Endodermal cell (in vitro differentiated cells): ENCODE measurements around the gene ST3GAL6. TPM values are rescaled to one million over a fixed set of nuclear protein-coding genes. Genes with fewer than 3 reads are reported as not detected.

Experiments
- DNase-seq: peaks from one replicate; pipeline ENCODE4 v3.0.0-alpha.2; 2017
- H3K27ac ChIP-seq: 2 replicates; pipeline ENCODE4 v1.5.1; 2013; ENCODE audit warnings: mild to moderate bottlenecking, low read depth, low read length, moderate library complexity
- H3K27me3 ChIP-seq: 2 replicates; pipeline ENCODE4 v1.6.1; 2013; ENCODE audit warnings: mild to moderate bottlenecking, low read length, moderate library complexity; ENCODE audit not compliant: insufficient read depth, control insufficient read depth, poor library complexity, severe bottlenecking
- H3K36me3 ChIP-seq: 2 replicates; pipeline ENCODE4 v1.7.0; 2013; ENCODE audit warnings: mild to moderate bottlenecking, low read length, moderate library complexity; ENCODE audit not compliant: control insufficient read depth, insufficient read depth
- H3K4me1 ChIP-seq: one replicate; pipeline ENCODE4 v1.7.0; 2013; ENCODE audit warnings: low read length; ENCODE audit not compliant: control insufficient read depth, insufficient read depth
- H3K4me3 ChIP-seq: 2 replicates; pipeline ENCODE4 v1.5.1; 2013; ENCODE audit warnings: mild to moderate bottlenecking, low read length, moderate library complexity
- H3K9ac ChIP-seq: 2 replicates; pipeline ENCODE4 v1.6.1; 2013; ENCODE audit warnings: mild to moderate bottlenecking, low read length, moderate library complexity; ENCODE audit not compliant: poor library complexity, severe bottlenecking; ENCODE audit errors: extremely low read depth
- H3K9me3 ChIP-seq: 2 replicates; pipeline ENCODE4 v1.6.1; 2013; ENCODE audit warnings: mild to moderate bottlenecking, low read length, moderate library complexity; ENCODE audit not compliant: control insufficient read depth
- H3K27ac Mint-ChIP-seq: 2 replicates; pipeline ENCODE4 v1.8.0; 2020; ENCODE audit warnings: mixed read lengths
- H3K27me3 Mint-ChIP-seq: 2 replicates; pipeline ENCODE4 v1.8.0; 2021; ENCODE audit warnings: mild to moderate bottlenecking, mixed read lengths; ENCODE audit not compliant: insufficient read depth
- H3K36me3 Mint-ChIP-seq: 2 replicates; pipeline ENCODE4 v1.8.0; 2020; ENCODE audit warnings: low read depth, mixed read lengths
- H3K4me1 Mint-ChIP-seq: 2 replicates; pipeline ENCODE4 v1.8.0; 2020; ENCODE audit warnings: mixed read lengths
- H3K4me3 Mint-ChIP-seq: 2 replicates; pipeline ENCODE4 v1.8.0; 2020; ENCODE audit warnings: mild to moderate bottlenecking, moderate library complexity, mixed read lengths
- H3K9me3 Mint-ChIP-seq: 2 replicates; pipeline ENCODE4 v1.8.0; 2020; ENCODE audit warnings: mild to moderate bottlenecking, mixed read lengths
- CTCF ChIP-seq: fragments of 200-600 bp; sonication (generic); conservative IDR thresholded peaks from 2 replicates; pipeline ENCODE4 v1.5.0; 2021; ENCODE audit warnings: antibody characterized with exemption, mild to moderate bottlenecking
- WGBS, 2 experiments: methylation state at CpG; one replicate each; pipeline versions ENCODE4 v1.1.5 to v1.1.7; 2013; ENCODE audit warnings: missing lambda C conversion rate in 2 of 2, mixed read lengths in 1 of 2; ENCODE audit not compliant: insufficient coverage in 1 of 2, insufficient read length in 1 of 2; 5-methylcytosine and 5-hydroxymethylcytosine counted together
- total RNA-seq, 2 donors: library from RNA; stranded (reverse); fragmentation: NEBNext Ultra II Directional in 1 of 2; extraction: Animal tissue kit (Norgen Biotek cat#: 25700) in 1 of 2; gene quantifications; 2 replicates in 1 of 2; 3 replicates in 1 of 2; pipeline ENCODE4 v1.2.1, GENCODE V29; 2021

Gene ST3GAL6
- total RNA-seq, 2 donors from 2014 or later: 8.1 to 9.9 TPM

DNA sequence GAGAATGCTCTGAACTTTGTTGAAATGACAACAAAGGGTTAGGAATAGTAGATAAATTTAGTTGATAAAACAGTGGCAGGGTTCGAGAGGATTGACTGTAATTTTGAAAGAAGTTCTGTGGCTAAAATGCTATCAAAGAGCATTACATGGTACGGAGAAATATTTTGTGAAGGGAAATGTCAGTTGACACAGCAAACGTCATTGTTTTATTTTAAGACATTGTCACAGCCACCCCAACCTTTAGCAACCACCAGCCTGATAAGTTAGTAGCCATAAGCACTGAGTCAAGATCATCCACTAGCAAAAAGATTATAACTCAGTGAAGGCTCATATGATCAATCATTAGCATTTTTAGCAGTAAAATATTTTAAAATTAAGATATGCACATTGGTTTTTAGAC is 8.7 kb upstream of the ST3GAL6 start:
- H3K27ac Mint-ChIP-seq: no peak overlapping the region
- Histone ChIP-seq H3K9me3 (no peaks in the 10 kb centered on the region), H3K27ac (no peak overlapping the region), H3K4me3 (no peak overlapping the region), H3K36me3 (no peaks in the 10 kb centered on the region), H3K27me3 (peaks cover 89% of the 10 kb centered on the region), H3K9ac (no peak overlapping the region), H3K4me1 (no peaks in the 10 kb centered on the region)
- peaks cover 8% of the 10 kb centered on the region for H3K4me1 Mint-ChIP-seq
- H3K9me3 Mint-ChIP-seq: no peaks in the 10 kb centered on the region
- TF ChIP-seq CTCF: no peak
- H3K36me3 Mint-ChIP-seq: no peaks in the 10 kb centered on the region
- H3K27me3 Mint-ChIP-seq: peaks cover 84% of the 10 kb centered on the region
- no peak overlapping the region for H3K4me3 Mint-ChIP-seq
- no peak for DNase-seq
- WGBS, 2 experiments: 90 to 94% methylated on average over 1 to 3 of the region's 3 CpGs

- Histone ChIP-seq H3K36me3 (no peaks in the 10 kb centered on the region), H3K9me3 (no peaks in the 10 kb centered on the region), H3K9ac (no peak overlapping the region), H3K4me3 (no peak overlapping the region), H3K4me1 (no peaks in the 10 kb centered on the region), H3K27ac (no peak overlapping the region), H3K27me3 (peaks cover 89% of the 10 kb centered on the region)
- H3K36me3 Mint-ChIP-seq: no peaks in the 10 kb centered on the region
- no peak for TF ChIP-seq CTCF
- H3K4me1 Mint-ChIP-seq: peaks cover 8% of the 10 kb centered on the region
- WGBS, 2 experiments: 95 to 100% methylated on average over 1 to 4 of the region's 4 CpGs
- DNase-seq: no peak
- no peak overlapping the region for H3K27ac Mint-ChIP-seq
- peaks cover 84% of the 10 kb centered on the region for H3K27me3 Mint-ChIP-seq
- no peaks in the 10 kb centered on the region for H3K9me3 Mint-ChIP-seq
- H3K4me3 Mint-ChIP-seq: no peak overlapping the region
These were observed 7.5 kb upstream of the ST3GAL6 start for GRCh38 chr3:98755601-98756000.

GRCh38 chr3:98759629-98760028 is 3.5 kb upstream of the ST3GAL6 start:
- Histone ChIP-seq H3K4me1 (no peaks in the 10 kb centered on the region), H3K9ac (no peak overlapping the region), H3K9me3 (no peaks in the 10 kb centered on the region), H3K27ac (no peak overlapping the region), H3K27me3 (peaks cover 98% of the 10 kb centered on the region), H3K36me3 (no peaks in the 10 kb centered on the region), H3K4me3 (no peak overlapping the region)
- DNase-seq: no peak
- 99 to 100% methylated on average over 2 of the region's 2 CpGs for WGBS, 2 experiments
- H3K9me3 Mint-ChIP-seq: no peaks in the 10 kb centered on the region
- H3K4me1 Mint-ChIP-seq: peaks cover 16% of the 10 kb centered on the region
- H3K36me3 Mint-ChIP-seq: no peaks in the 10 kb centered on the region
- no peak overlapping the region for H3K27ac Mint-ChIP-seq
- H3K4me3 Mint-ChIP-seq: no peak overlapping the region
- no peak for TF ChIP-seq CTCF
- peaks cover 94% of the 10 kb centered on the region for H3K27me3 Mint-ChIP-seq
